ENCODE data around the gene PPIL4.

The PPIL4 gene

DNA sequence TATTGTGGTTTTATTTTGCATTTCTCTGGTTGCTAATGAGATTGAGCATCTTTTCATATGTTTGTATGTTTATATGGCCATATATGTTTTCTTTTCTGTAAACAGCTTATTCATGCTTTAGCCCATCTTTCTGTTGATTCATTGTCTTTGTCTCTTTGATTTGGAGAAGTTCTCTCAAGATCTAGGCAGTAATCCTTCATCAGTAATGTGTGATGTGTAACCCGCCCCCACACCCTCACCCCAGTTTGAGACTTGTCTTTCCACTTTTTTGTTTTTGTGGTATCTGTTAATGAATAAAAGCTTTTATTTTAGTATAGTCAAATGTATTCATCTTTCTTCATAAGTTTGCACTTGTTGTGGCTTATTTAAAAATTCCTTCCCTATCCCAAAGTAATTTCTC, 87.0 kb downstream of the PPIL4 start:
- DNase-seq (ENCODE audit: low spot score): no peak

DNA sequence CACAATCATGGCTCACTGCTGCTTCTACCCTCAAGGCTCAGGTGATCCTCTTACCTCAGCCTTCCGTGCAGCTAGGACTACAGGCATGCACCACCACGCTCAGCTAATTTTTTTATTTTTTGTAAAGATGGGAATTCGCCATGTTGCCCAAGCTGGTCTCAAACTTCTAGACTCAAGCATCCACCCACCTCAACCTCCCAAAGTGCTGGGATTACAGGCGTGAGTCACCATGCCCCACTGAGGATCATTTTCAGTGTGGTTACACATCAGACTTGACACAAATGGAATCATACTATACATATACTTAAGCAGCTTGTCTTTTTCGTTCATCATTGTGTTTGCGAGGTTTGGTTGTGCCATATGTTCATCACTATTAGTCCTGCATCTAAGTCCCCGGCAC, 87.6 kb downstream of the PPIL4 start:
- no peak for DNase-seq (ENCODE audit: low spot score)

DNA sequence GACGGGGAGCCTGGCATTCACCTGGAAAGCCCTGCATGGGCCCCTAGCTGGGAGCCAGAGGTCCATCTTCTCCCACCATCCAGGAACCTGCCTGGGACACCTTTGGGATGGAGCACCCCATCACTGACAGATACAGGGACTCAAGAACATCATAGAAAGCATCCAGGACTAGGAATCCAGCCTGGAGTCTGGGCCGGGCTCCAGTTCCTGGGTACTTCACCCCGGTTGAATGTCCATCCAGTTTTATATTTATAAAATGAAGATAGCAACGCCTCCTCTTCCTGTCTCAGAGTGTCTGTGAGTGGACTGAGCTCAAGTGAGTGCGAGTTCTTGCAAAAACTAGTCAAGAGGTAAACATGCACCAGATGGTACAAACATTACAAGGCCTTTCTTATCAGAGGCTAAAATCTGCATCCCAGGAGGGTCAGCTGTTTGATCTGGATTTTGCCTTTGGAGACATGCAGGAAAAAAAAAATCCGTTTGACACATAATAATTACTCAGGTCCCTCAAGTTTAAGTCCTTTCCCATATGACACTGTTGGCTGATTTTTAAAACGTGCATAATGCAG, 88.4 kb downstream of the PPIL4 start:
- no peak for DNase-seq (ENCODE audit: low spot score)

DNA sequence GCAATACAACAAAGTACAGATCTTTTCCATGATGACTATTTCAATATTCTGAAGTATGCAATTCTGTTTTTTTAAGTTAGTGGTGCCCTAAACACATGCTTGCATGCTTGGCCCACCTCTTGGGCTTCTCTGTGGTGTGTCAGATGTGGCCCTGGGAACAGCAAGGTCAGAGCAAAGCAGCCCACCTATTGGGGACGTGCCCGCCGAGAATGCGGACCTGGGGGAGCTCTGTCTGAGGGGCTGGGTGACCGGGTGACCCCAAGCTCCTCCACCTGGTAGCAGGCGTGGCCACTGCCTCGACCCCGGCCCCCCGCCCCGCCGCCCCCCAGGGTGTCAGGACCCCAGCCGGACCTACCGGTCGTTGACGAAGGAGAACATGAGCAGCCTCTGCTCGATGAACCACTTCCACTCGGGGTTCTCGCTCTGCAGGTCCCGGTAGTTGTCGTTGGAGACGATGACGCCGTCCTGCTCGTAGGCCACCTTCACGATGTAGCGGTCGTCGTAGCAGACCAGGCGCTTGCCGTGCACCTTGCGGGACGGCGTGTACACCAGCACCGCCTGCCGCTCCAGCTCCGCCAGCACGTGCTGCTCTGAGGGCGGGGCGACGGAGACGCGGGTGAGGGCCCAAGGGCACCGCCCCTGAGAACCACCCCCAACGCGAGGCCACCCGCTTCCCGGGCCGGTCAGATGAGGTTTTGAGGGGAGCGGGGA, 89.4 kb downstream of the PPIL4 start:
- DNase-seq (ENCODE audit: low spot score): no peak

DNA sequence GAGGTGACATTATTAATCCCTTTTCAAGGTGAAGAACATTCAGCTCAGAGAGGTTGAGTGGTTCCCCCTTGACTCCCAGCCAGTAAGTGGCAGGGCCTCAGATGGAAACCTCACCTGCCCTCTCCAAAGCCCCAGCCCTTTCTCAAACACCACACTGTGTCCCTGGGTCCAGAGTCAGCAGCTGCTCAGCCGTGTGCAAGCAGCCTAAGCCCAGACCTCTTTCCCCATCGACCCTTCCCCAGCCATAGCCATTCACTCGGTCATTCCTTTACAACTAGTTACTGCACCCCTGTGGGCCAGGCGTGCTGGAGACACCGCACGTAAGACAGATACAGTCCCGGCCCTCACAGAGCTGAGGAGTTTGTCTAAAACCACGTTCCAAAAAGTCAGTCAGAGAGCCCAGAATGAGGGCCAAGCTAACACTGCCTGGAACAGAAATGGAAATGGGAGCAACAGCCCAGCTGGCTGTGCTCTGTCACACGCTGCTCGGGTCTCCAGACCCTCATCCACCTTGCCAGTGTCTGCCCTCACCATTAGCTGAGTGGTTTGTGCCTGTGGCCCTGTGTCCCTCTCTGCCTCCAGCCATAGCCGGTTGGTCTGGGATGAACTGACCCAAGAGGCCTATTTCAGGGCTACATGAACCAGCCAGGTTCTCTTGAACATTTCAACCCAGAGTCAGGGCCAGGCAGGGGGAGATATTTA, 90.7 kb downstream of the PPIL4 start:
- DNase-seq (ENCODE audit: low spot score): no peak
